ENCODE measurements around the gene TREX2.
A peak's percentile ranks its signal among the peaks of the same experiment; 100 is the strongest.

- TF ChIP-seq POLR2A (IDR thresholded peaks at IDR 0.05) (no peak), CTCF (IDR thresholded peaks at IDR 0.05) (peak in 1 of 2 donors; percentile 13), POLR2AphosphoS5 (IDR thresholded peaks at IDR 0.05) (no peak), EP300 (IDR thresholded peaks at IDR 0.05) (no peak)
These were observed 48.9 kb upstream of the TREX2 start, which contains the start of gene BGN for GRCh38 chrX:153494541-153495361.
